22Rv1 (cell line): ENCODE measurements around the gene LRRN4.

Experiments used
- H3K27ac ChIP-seq: fragments of 450-650 bp; 2 replicates; pipeline ENCODE4 v1.5.1; 2017
- ZFX ChIP-seq: fragments of 450-650 bp; IDR thresholded peaks from 2 replicates; pipeline ENCODE4 v1.6.1; 2017; ENCODE audit warnings: antibody characterized with exemption, borderline replicate concordance
- TF ChIP-seq, protein P1 (sequence below): fragments of 450-650 bp; IDR thresholded peaks from 2 replicates; pipeline ENCODE4 v1.5.1; 2017; ENCODE audit warnings: mild to moderate bottlenecking

The LRRN4 gene

GRCh38 chr20:6053776-6054688 is at the start of gene LRRN4:
Gene LRRN4, minus strand, starts transcription at chr20:6054060. Its CDS starts 1,261 bp downstream, at chr20:6052799.
- TF ChIP-seq ZFX, result no peak
- TF ChIP-seq, protein P1, sequence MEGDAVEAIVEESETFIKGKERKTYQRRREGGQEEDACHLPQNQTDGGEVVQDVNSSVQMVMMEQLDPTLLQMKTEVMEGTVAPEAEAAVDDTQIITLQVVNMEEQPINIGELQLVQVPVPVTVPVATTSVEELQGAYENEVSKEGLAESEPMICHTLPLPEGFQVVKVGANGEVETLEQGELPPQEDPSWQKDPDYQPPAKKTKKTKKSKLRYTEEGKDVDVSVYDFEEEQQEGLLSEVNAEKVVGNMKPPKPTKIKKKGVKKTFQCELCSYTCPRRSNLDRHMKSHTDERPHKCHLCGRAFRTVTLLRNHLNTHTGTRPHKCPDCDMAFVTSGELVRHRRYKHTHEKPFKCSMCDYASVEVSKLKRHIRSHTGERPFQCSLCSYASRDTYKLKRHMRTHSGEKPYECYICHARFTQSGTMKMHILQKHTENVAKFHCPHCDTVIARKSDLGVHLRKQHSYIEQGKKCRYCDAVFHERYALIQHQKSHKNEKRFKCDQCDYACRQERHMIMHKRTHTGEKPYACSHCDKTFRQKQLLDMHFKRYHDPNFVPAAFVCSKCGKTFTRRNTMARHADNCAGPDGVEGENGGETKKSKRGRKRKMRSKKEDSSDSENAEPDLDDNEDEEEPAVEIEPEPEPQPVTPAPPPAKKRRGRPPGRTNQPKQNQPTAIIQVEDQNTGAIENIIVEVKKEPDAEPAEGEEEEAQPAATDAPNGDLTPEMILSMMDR, result no peak
- H3K27ac ChIP-seq, result no peak within 1 kb of the TSS

- TF ChIP-seq ZFX, result no peak
- TF ChIP-seq, protein P1, result no peak
- H3K27ac ChIP-seq, result no peak overlapping the region
These were observed 49.4 kb upstream of the LRRN4 start for GRCh38 chr20:6103301-6103700.

DNA sequence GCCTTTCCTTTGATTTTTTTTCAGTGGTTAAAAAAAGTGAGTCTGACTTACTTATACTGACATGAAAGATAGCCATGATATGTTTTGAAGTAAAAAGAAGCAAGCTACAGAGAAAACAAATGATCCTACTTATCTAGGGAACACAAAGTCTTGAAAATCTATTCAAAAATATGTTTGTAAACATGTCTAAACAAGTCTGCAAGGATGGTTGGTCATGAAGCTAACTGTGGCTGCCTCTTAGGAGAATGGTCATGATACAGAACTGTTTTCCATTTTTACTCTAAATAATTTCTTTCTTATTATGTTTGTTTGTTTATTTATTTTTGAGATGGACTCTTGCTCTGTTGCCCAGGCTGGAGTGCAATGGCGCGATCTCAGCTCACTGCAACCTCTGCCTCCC is 47.5 kb upstream of the LRRN4 start:
- TF ChIP-seq, protein P1, result no peak
- TF ChIP-seq ZFX, result no peak

DNA sequence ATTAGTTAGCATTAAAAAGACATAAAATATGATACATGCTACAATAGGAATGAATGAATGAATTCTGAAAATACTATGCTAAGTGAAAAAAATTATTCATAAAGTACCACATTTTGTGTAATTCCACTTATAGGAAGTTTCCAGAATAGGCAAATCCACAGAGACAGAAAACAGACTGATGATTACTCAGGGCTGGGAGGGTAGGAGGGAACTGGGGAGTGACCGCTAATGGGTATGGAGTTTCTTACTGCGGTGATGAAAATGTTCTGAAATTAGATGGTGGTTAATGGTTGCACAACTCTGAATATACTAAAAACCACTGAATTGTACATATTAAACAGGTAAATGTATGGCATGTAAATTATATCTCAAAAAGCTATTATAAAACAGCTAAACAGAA is 46.4 kb upstream of the LRRN4 start:
- no peak overlapping the region for H3K27ac ChIP-seq
- TF ChIP-seq, protein P1, result no peak
- no peak for TF ChIP-seq ZFX

More for the DNA sequence above, 47.5 kb upstream of the LRRN4 start:
- no peak overlapping the region for H3K27ac ChIP-seq

DNA sequence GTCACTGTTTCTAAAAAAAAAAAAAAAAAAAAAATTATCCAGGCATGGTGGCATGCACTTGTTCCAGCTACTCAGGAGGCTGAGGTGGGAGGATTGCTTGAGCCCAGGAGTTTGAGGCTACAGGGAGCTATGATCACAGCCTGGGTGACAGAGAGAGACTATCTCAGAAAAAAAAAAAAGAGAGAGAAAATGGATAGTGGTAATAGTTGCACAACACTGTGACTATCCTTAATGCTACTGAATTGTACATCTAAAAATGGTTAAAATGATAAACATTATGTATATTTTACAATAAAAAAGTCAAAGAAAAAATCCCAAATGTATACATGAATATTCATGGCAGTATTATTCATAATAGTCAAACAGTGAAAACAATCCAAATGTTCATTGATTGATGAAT is 46.0 kb upstream of the LRRN4 start:
- TF ChIP-seq ZFX, result no peak
- TF ChIP-seq, protein P1, result no peak
- H3K27ac ChIP-seq, result no peak overlapping the region

DNA sequence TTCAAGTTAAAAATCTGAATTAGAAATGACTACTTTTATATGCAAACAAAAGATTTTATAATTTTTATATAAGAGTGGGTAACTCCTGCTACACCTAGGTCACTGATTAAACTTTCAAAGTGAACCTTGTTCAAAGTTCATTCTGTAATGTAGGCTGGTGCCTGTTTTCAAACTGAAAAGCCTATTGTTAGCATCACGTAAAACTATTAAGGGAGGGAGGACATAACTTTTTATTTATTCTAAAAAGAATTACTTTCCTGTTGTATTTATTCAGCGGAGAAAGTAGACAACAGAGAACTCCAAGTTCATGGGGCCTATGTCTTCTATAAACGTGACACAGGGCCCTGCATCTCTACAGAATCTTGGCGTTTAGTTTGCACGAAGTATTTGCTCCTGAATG is 41.5 kb upstream of the LRRN4 start:
- no peak overlapping the region for H3K27ac ChIP-seq
- TF ChIP-seq ZFX, result no peak

DNA sequence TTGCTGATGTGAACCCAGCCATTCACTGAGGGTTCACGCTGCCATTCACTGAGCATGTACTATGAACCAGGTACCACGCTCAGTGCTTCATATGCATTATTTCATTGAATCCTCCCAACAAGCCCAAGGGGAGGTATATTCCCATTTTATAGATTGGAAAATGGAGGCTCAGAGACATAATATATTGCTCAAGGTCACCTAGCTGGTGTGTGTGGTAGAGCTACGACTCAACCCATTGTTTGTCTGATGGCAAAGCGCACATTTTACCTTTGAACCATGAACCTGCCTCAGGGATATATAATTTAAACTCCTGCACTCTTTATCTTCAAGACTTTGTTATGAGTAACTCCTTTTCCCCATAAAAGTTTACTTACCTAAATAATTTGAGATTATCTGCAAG is 40.7 kb upstream of the LRRN4 start:
- TF ChIP-seq, protein P1, result no peak
- no peak for TF ChIP-seq ZFX
- H3K27ac ChIP-seq, result no peak overlapping the region

- no peak overlapping the region for H3K27ac ChIP-seq
- TF ChIP-seq ZFX, result no peak
- TF ChIP-seq, protein P1, result no peak
These were observed 40.2 kb upstream of the LRRN4 start for GRCh38 chr20:6094063-6094462.
